Fibroblast of lung (primary cell): ENCODE data around the gene TMEM266.

Experiments
- CTCF ChIP-seq, 2 donors: IDR thresholded peaks in 1 of 2; conservative IDR thresholded peaks in 1 of 2; 1 replicate in 1 of 2; 2 replicates in 1 of 2; pipeline ENCODE4 v1.5.1; 2011 to 2012; ENCODE audit warnings: low read length in 2 of 2, control low read depth in 1 of 2, inconsistent platforms in 1 of 2, low read depth in 1 of 2, mild to moderate bottlenecking in 1 of 2
- EZH2 ChIP-seq: IDR thresholded peaks from 2 replicates; pipeline ENCODE4 v1.5.1; 2012; ENCODE audit warnings: low read length, control low read depth, mild to moderate bottlenecking; ENCODE audit errors: missing control alignments

GRCh38 chr15:76078285-76078877, 18.6 kb downstream of the TMEM266 start:
- TF ChIP-seq CTCF (conservative IDR thresholded peaks at IDR 0.05 in 1 of 2, IDR thresholded peaks at IDR 0.05 in 1 of 2; ENCODE audit: low read depth in 1 of 2, low read length in 2 of 2), result no peak
- no peak for TF ChIP-seq EZH2
